Smooth muscle cell (in vitro differentiated cells): ENCODE measurements around the gene RBPMS2. TPM values are rescaled to one million over a fixed set of nuclear protein-coding genes. Genes with fewer than 3 reads are reported as not detected.
A peak's percentile ranks its signal among the peaks of the same experiment; 100 is the strongest.

ENCODE experiments used
- DNase-seq: peaks from one replicate; lab custom pipeline; 2025; ENCODE audit not compliant: unreplicated experiment; lab: John Stamatoyannopoulos, UW
- H2AFZ ChIP-seq: fragments of 200-600 bp; sonication (generic); 2 replicates; pipeline ENCODE4 v1.6.0; 2016; ENCODE audit warnings: antibody characterized with exemption, low read depth, mild to moderate bottlenecking
- H3F3A ChIP-seq: fragments of 200-600 bp; sonication (generic); 2 replicates; pipeline ENCODE4 v1.6.0; 2017; ENCODE audit warnings: antibody characterized with exemption, low read depth
- H3K27ac ChIP-seq: fragments of 200-600 bp; sonication (generic); 2 replicates; pipeline ENCODE4 v1.5.1; 2016; ENCODE audit warnings: low read depth, mild to moderate bottlenecking
- H3K27me3 ChIP-seq: fragments of 200-600 bp; sonication (generic); 2 replicates; pipeline ENCODE4 v1.6.1; 2016; ENCODE audit warnings: low read depth, mild to moderate bottlenecking
- H3K36me3 ChIP-seq: fragments of 200-600 bp; sonication (generic); 2 replicates; pipeline ENCODE4 v1.5.1; 2016; ENCODE audit warnings: low read depth
- H3K4me1 ChIP-seq: fragments of 200-600 bp; sonication (generic); 2 replicates; pipeline ENCODE4 v1.5.1; 2016; ENCODE audit warnings: low read depth
- H3K4me2 ChIP-seq: fragments of 200-600 bp; sonication (generic); 2 replicates; pipeline ENCODE4 v1.6.0; 2016; ENCODE audit warnings: mild to moderate bottlenecking
- H3K4me3 ChIP-seq: fragments of 200-600 bp; sonication (generic); 2 replicates; pipeline ENCODE4 v1.5.1; 2016; ENCODE audit warnings: mild to moderate bottlenecking
- H3K79me2 ChIP-seq: fragments of 200-600 bp; sonication (generic); 2 replicates; pipeline ENCODE4 v1.6.0; 2016; ENCODE audit warnings: low read depth, mild to moderate bottlenecking
- H3K9ac ChIP-seq: fragments of 200-600 bp; sonication (generic); 2 replicates; pipeline ENCODE4 v1.6.0; 2016; ENCODE audit warnings: low read depth
- H3K9me3 ChIP-seq: fragments of 200-600 bp; sonication (generic); replicated peaks from 2 replicates; pipeline ENCODE4 v1.5.1; 2016; ENCODE audit warnings: low read depth
- H4K20me1 ChIP-seq: fragments of 200-600 bp; sonication (generic); 2 replicates; pipeline ENCODE4 v1.6.0; 2016; ENCODE audit warnings: low read depth
- whole genome bisulfite sequencing: methylation state at CpG from one replicate; pipeline ENCODE4 v1.1.7; 2016; ENCODE audit warnings: low lambda C conversion rate; 5-methylcytosine and 5-hydroxymethylcytosine counted together
- polyA plus RNA-seq: library from polyadenylated mRNA; unstranded; fragments of >200 nt; fragmentation: Nextera tagmentation; extraction: Ambion mirVana; gene quantifications from 2 replicates; pipeline ENCODE4 v1.2.1, GENCODE V29; 2016
- total RNA-seq: library from RNA; depleted of rRNA; stranded (reverse); fragments of >200 nt; gene quantifications from 2 replicates; pipeline ENCODE4 v1.2.3, GENCODE V29; 2014
- TF ChIP-seq, protein P1 (sequence below): fragments of 200-600 bp; sonication (generic); IDR thresholded peaks from 2 replicates; pipeline ENCODE4 v1.5.1; 2017; ENCODE audit warnings: borderline replicate concordance, mild to moderate bottlenecking, antibody characterized with exemption; ENCODE audit not compliant: insufficient read depth, poor library complexity, severe bottlenecking

The RBPMS2 gene
- total and polyA plus RNA-seq, 2 experiments from 2014 or later: 1.5 to 22.1 TPM

DNA sequence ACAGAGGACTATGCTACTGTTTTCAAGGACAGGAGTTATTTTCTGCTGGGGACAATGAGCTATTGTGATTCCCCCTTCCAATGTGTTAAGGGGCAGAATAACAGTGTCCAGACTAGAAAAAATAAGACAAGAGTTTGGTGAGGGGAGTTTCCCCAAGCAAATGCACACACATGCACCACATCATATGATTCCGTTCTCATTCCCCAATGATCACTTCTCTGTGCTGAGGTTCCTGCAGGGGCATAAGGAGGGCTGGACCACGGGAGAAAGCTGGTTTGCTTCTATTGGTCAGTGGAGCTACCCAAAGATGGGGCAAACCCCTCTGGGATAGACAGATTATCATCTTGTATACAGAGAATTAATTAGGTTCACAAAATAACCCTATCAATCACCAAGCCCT, 80.6 kb downstream of the RBPMS2 start:
- TF ChIP-seq, protein P1, sequence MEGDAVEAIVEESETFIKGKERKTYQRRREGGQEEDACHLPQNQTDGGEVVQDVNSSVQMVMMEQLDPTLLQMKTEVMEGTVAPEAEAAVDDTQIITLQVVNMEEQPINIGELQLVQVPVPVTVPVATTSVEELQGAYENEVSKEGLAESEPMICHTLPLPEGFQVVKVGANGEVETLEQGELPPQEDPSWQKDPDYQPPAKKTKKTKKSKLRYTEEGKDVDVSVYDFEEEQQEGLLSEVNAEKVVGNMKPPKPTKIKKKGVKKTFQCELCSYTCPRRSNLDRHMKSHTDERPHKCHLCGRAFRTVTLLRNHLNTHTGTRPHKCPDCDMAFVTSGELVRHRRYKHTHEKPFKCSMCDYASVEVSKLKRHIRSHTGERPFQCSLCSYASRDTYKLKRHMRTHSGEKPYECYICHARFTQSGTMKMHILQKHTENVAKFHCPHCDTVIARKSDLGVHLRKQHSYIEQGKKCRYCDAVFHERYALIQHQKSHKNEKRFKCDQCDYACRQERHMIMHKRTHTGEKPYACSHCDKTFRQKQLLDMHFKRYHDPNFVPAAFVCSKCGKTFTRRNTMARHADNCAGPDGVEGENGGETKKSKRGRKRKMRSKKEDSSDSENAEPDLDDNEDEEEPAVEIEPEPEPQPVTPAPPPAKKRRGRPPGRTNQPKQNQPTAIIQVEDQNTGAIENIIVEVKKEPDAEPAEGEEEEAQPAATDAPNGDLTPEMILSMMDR: no peak
- H3K4me2 ChIP-seq: no peak overlapping the region
- WGBS: 95% methylated on average over 2 of the region's 2 CpGs
- H3K4me1 ChIP-seq: peaks cover 34% of the 10 kb centered on the region
- H3K4me3 ChIP-seq: no peak overlapping the region
- no peaks in the 10 kb centered on the region for H3K27me3 ChIP-seq
- peaks cover 3% of the 10 kb centered on the region for H3F3A ChIP-seq
- H4K20me1 ChIP-seq: peaks cover 96% of the 10 kb centered on the region
- DNase-seq: no peak
- H3K79me2 ChIP-seq: peaks cover 83% of the 10 kb centered on the region
- H3K9ac ChIP-seq: no peak overlapping the region
- H2AFZ ChIP-seq: no peak overlapping the region
- no peaks in the 10 kb centered on the region for H3K9me3 ChIP-seq
- H3K27ac ChIP-seq: no peak overlapping the region
- H3K36me3 ChIP-seq: no peaks in the 10 kb centered on the region

DNA sequence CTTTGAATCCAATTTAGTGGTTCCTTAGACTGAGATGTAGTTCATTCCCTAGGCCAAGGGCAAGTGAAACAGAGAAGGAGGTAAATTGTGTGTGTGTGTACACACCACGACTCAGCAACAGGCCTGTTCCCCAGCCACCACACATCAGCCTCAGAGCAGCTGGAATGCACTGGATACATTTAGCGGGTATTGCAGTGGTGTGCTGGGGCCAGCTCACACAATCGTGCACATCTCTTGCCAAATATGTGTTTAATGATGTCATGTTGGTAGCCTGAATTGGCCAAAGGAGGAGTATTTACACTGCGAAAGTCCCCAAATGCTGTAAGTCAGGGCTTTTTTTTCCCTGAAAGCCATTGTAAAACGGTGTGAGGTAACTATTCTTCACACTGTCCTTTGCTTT, 82.3 kb downstream of the RBPMS2 start:
- WGBS: 39% methylated on average over 5 of the region's 5 CpGs
- H3K4me2 ChIP-seq: peak overlapping the region; percentile 5
- DNase-seq: no peak
- H3K79me2 ChIP-seq: peaks cover 66% of the 10 kb centered on the region
- peaks cover 88% of the 10 kb centered on the region for H4K20me1 ChIP-seq
- H3K27ac ChIP-seq: peak overlapping the region; percentile 55
- TF ChIP-seq, protein P1: no peak
- H3K27me3 ChIP-seq: no peaks in the 10 kb centered on the region
- H3K9me3 ChIP-seq: no peaks in the 10 kb centered on the region
- peaks cover 10% of the 10 kb centered on the region for H3F3A ChIP-seq
- H2AFZ ChIP-seq: no peak overlapping the region
- H3K36me3 ChIP-seq: peaks cover 4% of the 10 kb centered on the region
- H3K4me1 ChIP-seq: peaks cover 17% of the 10 kb centered on the region
- no peak overlapping the region for H3K9ac ChIP-seq
- H3K4me3 ChIP-seq: no peak overlapping the region

DNA sequence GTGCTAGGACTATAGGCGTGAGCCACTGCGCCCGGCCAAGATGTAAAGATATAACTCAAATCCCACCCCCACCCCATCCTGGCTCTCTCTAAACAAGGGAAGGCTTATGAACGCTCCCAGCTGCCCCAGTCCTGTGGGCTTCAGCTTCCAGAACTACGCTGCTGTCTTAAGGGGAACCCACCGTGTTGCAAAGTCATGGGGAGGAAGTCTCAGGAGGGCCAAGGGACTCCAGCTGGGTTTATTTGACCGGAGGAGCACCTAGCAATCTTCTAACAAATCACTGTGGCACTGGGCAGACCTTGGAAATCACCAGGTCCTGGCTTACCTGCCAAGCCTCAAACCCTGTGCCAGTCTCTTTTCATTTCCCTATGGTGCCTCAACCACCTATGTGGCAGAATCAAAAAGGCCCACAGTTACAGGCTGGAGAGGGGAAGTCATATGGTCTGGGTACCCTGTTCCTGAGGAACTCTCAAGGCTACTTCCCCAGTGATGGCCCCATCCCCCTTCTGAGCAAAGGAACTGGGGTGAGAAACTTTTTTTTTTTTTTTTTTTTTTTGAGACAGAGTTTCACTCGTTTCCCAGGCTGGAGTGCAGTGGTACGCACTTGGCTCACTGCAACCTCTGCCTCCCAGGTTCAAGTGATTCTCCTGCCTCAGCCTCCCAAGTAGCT, 83.4 kb downstream of the RBPMS2 start:
- DNase-seq: no peak
- no peak overlapping the region for H3K9ac ChIP-seq
- no peak overlapping the region for H3K4me3 ChIP-seq
- WGBS: 95% methylated on average over 9 of the region's 9 CpGs
- H3K4me2 ChIP-seq: no peak overlapping the region
- no peaks in the 10 kb centered on the region for H3K9me3 ChIP-seq
- peak overlapping the region; percentile 55 for H3K27ac ChIP-seq
- H3K36me3 ChIP-seq: peaks cover 4% of the 10 kb centered on the region
- peaks cover 13% of the 10 kb centered on the region for H3F3A ChIP-seq
- TF ChIP-seq, protein P1: no peak
- peaks cover 55% of the 10 kb centered on the region for H3K79me2 ChIP-seq
- peaks cover 88% of the 10 kb centered on the region for H4K20me1 ChIP-seq
- no peak overlapping the region for H2AFZ ChIP-seq
- no peaks in the 10 kb centered on the region for H3K27me3 ChIP-seq
- peaks cover 9% of the 10 kb centered on the region for H3K4me1 ChIP-seq

DNA sequence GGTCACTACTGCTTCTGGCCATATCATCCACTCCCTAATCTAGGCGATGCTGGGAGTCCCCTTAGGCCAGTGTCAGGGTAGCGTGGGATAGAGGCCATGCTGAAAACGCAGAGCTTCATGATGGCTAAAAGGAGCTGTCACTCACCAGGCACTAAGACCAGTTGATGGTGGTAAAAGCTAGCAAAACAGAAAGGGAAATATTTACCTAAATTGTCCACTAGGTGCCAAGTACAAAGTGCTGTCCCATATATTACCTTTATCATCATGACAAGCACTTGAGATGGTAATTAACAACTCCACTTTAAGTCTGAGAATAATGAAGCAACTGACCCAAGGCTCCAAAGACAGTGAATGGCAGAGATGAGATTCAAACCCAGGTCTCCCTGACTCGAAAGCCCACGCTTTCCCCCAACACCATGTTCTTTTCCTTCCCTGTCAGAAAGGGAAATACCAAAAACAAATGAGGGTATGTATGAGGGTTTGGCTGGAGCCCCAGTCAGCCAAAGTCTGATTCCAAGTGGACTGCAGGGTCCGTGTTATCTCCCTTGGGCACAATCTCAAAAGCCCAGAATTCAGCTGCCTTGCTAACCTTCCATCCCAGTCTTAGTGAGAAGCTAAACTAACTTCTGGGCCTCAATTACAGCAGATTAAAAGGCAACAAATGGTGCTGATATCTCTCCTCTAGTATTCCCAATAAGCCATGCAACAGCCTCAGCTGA, 84.7 kb downstream of the RBPMS2 start:
- Histone ChIP-seq H3K9ac (no peak overlapping the region), H3K4me3 (no peak overlapping the region), H3F3A (peaks cover 21% of the 10 kb centered on the region), H3K4me2 (no peak overlapping the region), H3K27me3 (no peaks in the 10 kb centered on the region), H3K79me2 (peaks cover 42% of the 10 kb centered on the region), H3K4me1 (peaks cover 9% of the 10 kb centered on the region), H3K36me3 (peaks cover 4% of the 10 kb centered on the region), H2AFZ (no peak overlapping the region), H4K20me1 (peaks cover 84% of the 10 kb centered on the region), H3K9me3 (no peaks in the 10 kb centered on the region), H3K27ac (no peak overlapping the region)
- TF ChIP-seq, protein P1: no peak
- 89% methylated on average over 6 of the region's 6 CpGs for WGBS
- DNase-seq: no peak
